Naive thymus-derived CD4-positive, alpha-beta T cell (primary cell): ENCODE results near the gene OVOL1. TPM values are rescaled to one million over a fixed set of nuclear protein-coding genes. Genes with fewer than 3 reads are reported as not detected.
A peak's percentile ranks its signal among the peaks of the same experiment; 100 is the strongest.

Source experiments
- ATAC-seq: fragments of 150-1000 bp; cut with Tn5 transposase; 2 replicates; pipeline ENCODE4 v1.10.0; 2021; ENCODE audit warnings: mild to moderate bottlenecking, moderate library complexity
- CTCF ChIA-PET: fragments of 350-600 bp; sonication (Branson Sonifier 250); formaldehyde crosslinking; loops from one replicate; lab custom pipeline; 2021; ENCODE audit warnings: antibody characterized with exemption; lab: Charles Lee
- POLR2A ChIA-PET: fragments of 350-600 bp; sonication (Branson Sonifier 250); formaldehyde crosslinking; loops from one replicate; lab custom pipeline; 2021; ENCODE audit warnings: antibody characterized with exemption, inconsistent platforms; lab: Charles Lee
- DNase-seq, 9 donors: peaks; one replicate each; pipeline versions ENCODE4 v3.0.0 to v3.0.0-alpha.2; 2020 to 2022; ENCODE audit warnings: mixed read lengths in 1 of 9
- H3K27ac ChIP-seq: one replicate; pipeline ENCODE4 v1.7.0; 2013; ENCODE audit warnings: mild to moderate bottlenecking, low read depth, low read length, moderate library complexity
- H3K27me3 ChIP-seq, 2 donors: one replicate each; pipeline ENCODE4 v1.7.0; 2013; ENCODE audit warnings: low read length in 2 of 2, mild to moderate bottlenecking in 2 of 2, moderate library complexity in 2 of 2; ENCODE audit not compliant: control insufficient read depth in 2 of 2, insufficient read depth in 2 of 2
- H3K36me3 ChIP-seq, 3 experiments: 1 replicate in 2 of 3; 2 replicates in 1 of 3; pipeline ENCODE4 v1.7.0; 2013; ENCODE audit warnings: low read length in 3 of 3, mild to moderate bottlenecking in 3 of 3, moderate library complexity in 1 of 3; ENCODE audit not compliant: insufficient read depth in 3 of 3, control insufficient read depth in 2 of 3
- H3K4me1 ChIP-seq, 2 donors: one replicate each; pipeline ENCODE4 v1.7.0; 2013; ENCODE audit warnings: low read length in 2 of 2, mild to moderate bottlenecking in 2 of 2, moderate library complexity in 1 of 2; ENCODE audit not compliant: control insufficient read depth in 2 of 2, insufficient read depth in 2 of 2
- H3K4me3 ChIP-seq: 2 replicates; pipeline ENCODE4 v1.7.0; 2013; ENCODE audit warnings: mild to moderate bottlenecking, low read length
- H3K9me3 ChIP-seq, 3 experiments: 1 replicate in 2 of 3; 2 replicates in 1 of 3; pipeline ENCODE4 v1.7.0; 2013; ENCODE audit warnings: low read length in 3 of 3; ENCODE audit not compliant: control insufficient read depth in 2 of 3
- H3K27ac Mint-ChIP-seq, 9 donors: one replicate each; pipeline ENCODE4 v1.8.0; 2020 to 2022; ENCODE audit warnings: mixed read lengths in 9 of 9, mild to moderate bottlenecking in 8 of 9, moderate library complexity in 5 of 9, inconsistent platforms in 2 of 9
- H3K27me3 Mint-ChIP-seq, 5 donors: one replicate each; pipeline ENCODE4 v1.8.0; 2021 to 2022; ENCODE audit warnings: mixed read lengths in 5 of 5, mild to moderate bottlenecking in 1 of 5
- H3K36me3 Mint-ChIP-seq, 5 donors: one replicate each; pipeline ENCODE4 v1.8.0; 2020 to 2022; ENCODE audit warnings: mixed read lengths in 5 of 5, mild to moderate bottlenecking in 3 of 5, inconsistent platforms in 1 of 5
- H3K4me1 Mint-ChIP-seq, 7 donors: one replicate each; pipeline ENCODE4 v1.8.0; 2020 to 2022; ENCODE audit warnings: mixed read lengths in 7 of 7, mild to moderate bottlenecking in 3 of 7, inconsistent platforms in 1 of 7
- H3K4me3 Mint-ChIP-seq, 10 donors: one replicate each; pipeline ENCODE4 v1.8.0; 2020 to 2022; ENCODE audit warnings: mild to moderate bottlenecking in 10 of 10, mixed read lengths in 10 of 10, moderate library complexity in 6 of 10, inconsistent platforms in 2 of 10
- H3K9me3 Mint-ChIP-seq, 11 donors: one replicate each; pipeline ENCODE4 v1.8.0; 2020 to 2022; ENCODE audit warnings: mixed read lengths in 11 of 11, mild to moderate bottlenecking in 4 of 11, inconsistent platforms in 1 of 11, moderate library complexity in 1 of 11
- intact Hi-C, 2 donors: fragments of 100-400 bp; cut with micrococcal nuclease; formaldehyde crosslinking; loops; one replicate each; pipeline ENCODE4 v1.15.1; 2023
- polyA plus RNA-seq, 2 donors: library from polyadenylated mRNA; unstranded; fragments of 300-500 nt; fragmentation: Illumina TruSeq; gene quantifications; one replicate each; pipeline ENCODE4 v1.2.3, GENCODE V29; 2021
- total RNA-seq, 6 experiments: library from RNA in 5 of 6; stranded (reverse) in 5 of 6; gene quantifications; 1 replicate in 5 of 6; 2 replicates in 1 of 6; pipeline ENCODE4 v1.2.3 and lab custom pipeline; 2021 to 2026

OVOL1 gene
- total and polyA plus RNA-seq, 7 experiments from 2014 or later, result not detected

GRCh38 chr11:65776710-65777141 lies 10.1 kb upstream of the OVOL1 start:
- no peak for ATAC-seq
- Mint-ChIP-seq H3K9me3 (no peaks in the 10 kb centered on the region), H3K27ac (peak overlapping the region in 1 of 9 donors; percentile 9), H3K4me3 (peak overlapping the region in 1 of 10 donors; percentile 38), H3K4me1 (peaks cover 4 to 22% (median 13%) of the 10 kb centered on the region in 7 donors), H3K27me3 (no peaks in the 10 kb centered on the region), H3K36me3 (peaks cover 0 to 4% (median 0%) of the 10 kb centered on the region in 5 donors)
- H3K27me3 ChIP-seq, result no peaks in the 10 kb centered on the region
- CTCF ChIA-PET, result interaction anchor here (1.2 to 1.7 kb wide), 2 partner anchors 40 to 291 kb away, joined by 6 to 7 read pairs; no protein-coding TSS in a partner anchor
- H3K9me3 ChIP-seq, result no peaks in the 10 kb centered on the region
- H3K4me3 ChIP-seq, result no peak overlapping the region
- peaks cover 7 to 10% of the 10 kb centered on the region in 2 donors for H3K4me1 ChIP-seq
- H3K36me3 ChIP-seq, result peaks cover 0 to 28% (median 0%) of the 10 kb centered on the region in 3 experiments
- POLR2A ChIA-PET, result interaction anchor here (0.5 kb wide), 1 partner anchor 45 kb away, joined by 3 read pairs; no protein-coding TSS in a partner anchor
- DNase-seq, result no peak
- no peak overlapping the region for H3K27ac ChIP-seq
- intact Hi-C loops, result no loop called here

GRCh38 chr11:65777241-65777640 lies 9.6 kb upstream of the OVOL1 start:
- ATAC-seq, result no peak
- POLR2A ChIA-PET, result no interaction called here

GRCh38 chr11:65777821-65778361 lies 9.0 kb upstream of the OVOL1 start:
- Histone ChIP-seq H3K9me3 (no peaks in the 10 kb centered on the region), H3K27me3 (no peaks in the 10 kb centered on the region), H3K36me3 (peaks cover 0 to 28% (median 0%) of the 10 kb centered on the region in 3 experiments), H3K4me3 (no peak overlapping the region), H3K27ac (no peak overlapping the region), H3K4me1 (peaks cover 7 to 10% of the 10 kb centered on the region in 2 donors)
- no peak for ATAC-seq
- Mint-ChIP-seq H3K9me3 (no peaks in the 10 kb centered on the region), H3K36me3 (peaks cover 0 to 4% (median 0%) of the 10 kb centered on the region in 5 donors), H3K4me3 (peak overlapping the region in 3 of 10 donors; percentile 13 to 58 (median 50)), H3K4me1 (peaks cover 4 to 20% (median 13%) of the 10 kb centered on the region in 7 donors), H3K27ac (no peak overlapping the region), H3K27me3 (peaks cover 0 to 2% (median 0%) of the 10 kb centered on the region in 5 donors)
- CTCF ChIA-PET, result interaction anchor here (1.1 to 4.4 kb wide), 3 partner anchors 38 to 67 kb away, joined by 3 to 22 read pairs (median 3); no protein-coding TSS in a partner anchor
- intact Hi-C loops, result no loop called here
- POLR2A ChIA-PET, result no interaction called here
- peak in 1 of 9 donors; percentile 23 for DNase-seq

More at GRCh38 chr11:65777241-65777640, 9.6 kb upstream of the OVOL1 start:
- Histone ChIP-seq H3K27ac (no peak overlapping the region), H3K27me3 (no peaks in the 10 kb centered on the region), H3K9me3 (no peaks in the 10 kb centered on the region), H3K4me1 (peaks cover 7 to 10% of the 10 kb centered on the region in 2 donors), H3K36me3 (peaks cover 0 to 28% (median 0%) of the 10 kb centered on the region in 3 experiments), H3K4me3 (no peak overlapping the region)
- DNase-seq, result no peak
- H3K27me3 Mint-ChIP-seq, result no peaks in the 10 kb centered on the region
- peaks cover 4 to 22% (median 13%) of the 10 kb centered on the region in 7 donors for H3K4me1 Mint-ChIP-seq
- CTCF ChIA-PET, result interaction anchor here (1.2 to 1.7 kb wide), 2 partner anchors 39 to 291 kb away, joined by 6 to 7 read pairs; no protein-coding TSS in a partner anchor
- H3K9me3 Mint-ChIP-seq, result no peaks in the 10 kb centered on the region
- peak overlapping the region in 4 of 10 donors; percentile 9 to 50 (median 26) for H3K4me3 Mint-ChIP-seq
- H3K27ac Mint-ChIP-seq, result peak overlapping the region in 1 of 9 donors; percentile 87
- intact Hi-C loops, result no loop called here
- peaks cover 0 to 4% (median 0%) of the 10 kb centered on the region in 5 donors for H3K36me3 Mint-ChIP-seq

- CTCF ChIA-PET, result interaction anchor here (1.1 to 4.4 kb wide), 4 partner anchors 8 to 67 kb away, joined by 3 to 22 read pairs (median 12); no protein-coding TSS in a partner anchor
- Mint-ChIP-seq H3K36me3 (peaks cover 0 to 4% (median 0%) of the 10 kb centered on the region in 5 donors), H3K27ac (no peak overlapping the region), H3K9me3 (no peaks in the 10 kb centered on the region), H3K27me3 (peaks cover 0 to 7% (median 0%) of the 10 kb centered on the region in 5 donors), H3K4me3 (peak overlapping the region in 4 of 10 donors; percentile 41 to 87 (median 67)), H3K4me1 (peaks cover 4 to 21% (median 13%) of the 10 kb centered on the region in 7 donors)
- no peaks in the 10 kb centered on the region for H3K27me3 ChIP-seq
- peaks cover 0 to 28% (median 0%) of the 10 kb centered on the region in 3 experiments for H3K36me3 ChIP-seq
- peaks cover 7 to 10% of the 10 kb centered on the region in 2 donors for H3K4me1 ChIP-seq
- ATAC-seq (no peak), DNase-seq (peak in 1 of 9 donors; percentile 9)
- no peak overlapping the region for H3K27ac ChIP-seq
- no peaks in the 10 kb centered on the region for H3K9me3 ChIP-seq
- H3K4me3 ChIP-seq, result no peak overlapping the region
- intact Hi-C loops, result no loop called here
- POLR2A ChIA-PET, result no interaction called here
Observed at GRCh38 chr11:65778431-65778900, 8.4 kb upstream of the OVOL1 start.

GRCh38 chr11:65778901-65779668 lies 7.8 kb upstream of the OVOL1 start:
- Histone ChIP-seq H3K4me3 (peak overlapping the region; percentile 74), H3K36me3 (peaks cover 0 to 28% (median 0%) of the 10 kb centered on the region in 3 experiments), H3K27ac (no peak overlapping the region), H3K27me3 (no peaks in the 10 kb centered on the region), H3K4me1 (peaks cover 7 to 10% of the 10 kb centered on the region in 2 donors), H3K9me3 (no peaks in the 10 kb centered on the region)
- DNase-seq (peak in 1 of 9 donors; percentile 21), ATAC-seq (no peak)
- POLR2A ChIA-PET, result interaction anchor here (0.6 to 2.2 kb wide), 3 partner anchors 9 to 80 kb away, joined by 3 to 15 read pairs (median 3); no protein-coding TSS in a partner anchor
- peaks cover 4 to 19% (median 13%) of the 10 kb centered on the region in 7 donors for H3K4me1 Mint-ChIP-seq
- H3K27me3 Mint-ChIP-seq, result peaks cover 0 to 9% (median 0%) of the 10 kb centered on the region in 5 donors
- no peaks in the 10 kb centered on the region for H3K9me3 Mint-ChIP-seq
- peak overlapping the region in 2 of 9 donors; percentile 73 to 84 for H3K27ac Mint-ChIP-seq
- CTCF ChIA-PET, result interaction anchor here (0.6 to 4.4 kb wide), 10 partner anchors 9 to 194 kb away, joined by 3 to 22 read pairs (median 3); partner anchors contain the start of genes CTSW and KAT5
- peak overlapping the region; percentile 59 to 91 (median 76) for H3K4me3 Mint-ChIP-seq
- intact Hi-C loops, result no loop called here
- H3K36me3 Mint-ChIP-seq, result peaks cover 0 to 2% (median 0%) of the 10 kb centered on the region in 5 donors

GRCh38 chr11:65779669-65779918 lies 7.3 kb upstream of the OVOL1 start:
- CTCF ChIA-PET, result interaction anchor here (0.8 to 4.4 kb wide), 9 partner anchors 9 to 145 kb away, joined by 3 to 22 read pairs (median 3); partner anchors contain the start of genes CTSW and KAT5
- intact Hi-C loops, result no loop called here
- Mint-ChIP-seq H3K27ac (no peak overlapping the region), H3K36me3 (peaks cover 0 to 2% (median 0%) of the 10 kb centered on the region in 5 donors), H3K9me3 (no peaks in the 10 kb centered on the region), H3K4me3 (peak overlapping the region in 9 of 10 donors; percentile 35 to 91 (median 86)), H3K27me3 (peaks cover 0 to 12% (median 0%) of the 10 kb centered on the region in 5 donors), H3K4me1 (peaks cover 4 to 19% (median 13%) of the 10 kb centered on the region in 7 donors)
- no peaks in the 10 kb centered on the region for H3K27me3 ChIP-seq
- H3K36me3 ChIP-seq, result peaks cover 0 to 28% (median 0%) of the 10 kb centered on the region in 3 experiments
- H3K4me3 ChIP-seq, result peak overlapping the region; percentile 74
- H3K27ac ChIP-seq, result peak overlapping the region; percentile 75
- POLR2A ChIA-PET, result interaction anchor here (0.6 to 2.2 kb wide), 3 partner anchors 9 to 80 kb away, joined by 3 to 15 read pairs (median 3); no protein-coding TSS in a partner anchor
- DNase-seq (no peak), ATAC-seq (no peak)
- no peaks in the 10 kb centered on the region for H3K9me3 ChIP-seq
- H3K4me1 ChIP-seq, result peaks cover 7 to 10% of the 10 kb centered on the region in 2 donors
